Keratinocyte (primary cell): ENCODE measurements around the gene CBLB. TPM values are rescaled to one million over a fixed set of nuclear protein-coding genes. Genes with fewer than 3 reads are reported as not detected.
A peak's percentile ranks its signal among the peaks of the same experiment; 100 is the strongest.

Experiments used
- DNase-seq: peaks from one replicate; pipeline ENCODE4 v3.0.0-alpha.2; 2011; ENCODE audit warnings: low read depth, missing footprints, low spot score
- FAIRE-seq: peaks from 2 replicates; lab custom pipeline; 2011; peaks lifted over from hg19 to GRCh38; lab: Jason Lieb, UNC
- H2AFZ ChIP-seq: 2 replicates; pipeline ENCODE4 v1.6.0; 2012; ENCODE audit warnings: low read length, control low read depth, inconsistent platforms; ENCODE audit not compliant: control insufficient read depth
- H3K27ac ChIP-seq: 2 replicates; pipeline ENCODE4 v1.5.1; 2011; ENCODE audit warnings: low read length; ENCODE audit not compliant: control insufficient read depth, insufficient read depth
- H3K27me3 ChIP-seq: 3 replicates; pipeline ENCODE4 v1.6.0; 2011; ENCODE audit warnings: low read length; ENCODE audit not compliant: control insufficient read depth, insufficient read depth; ENCODE audit errors: extremely low read depth
- H3K36me3 ChIP-seq, 2 experiments: 2 replicates in 1 of 2; 3 replicates in 1 of 2; pipeline ENCODE4 v1.5.1; 2011; ENCODE audit warnings: low read length in 2 of 2, mild to moderate bottlenecking in 1 of 2; ENCODE audit not compliant: control insufficient read depth in 2 of 2, insufficient read depth in 2 of 2; ENCODE audit errors: extremely low read depth in 1 of 2
- H3K4me1 ChIP-seq: 3 replicates; pipeline ENCODE4 v1.5.1; 2011; ENCODE audit warnings: low read length; ENCODE audit not compliant: control insufficient read depth, insufficient read depth; ENCODE audit errors: extremely low read depth
- H3K4me2 ChIP-seq: 3 replicates; pipeline ENCODE4 v1.6.0; 2011; ENCODE audit warnings: low read depth, low read length; ENCODE audit not compliant: control insufficient read depth, insufficient read depth; ENCODE audit errors: extremely low read depth
- H3K4me3 ChIP-seq, 3 experiments: fragments of 200-600 bp in 1 of 3; sonication (generic) in 1 of 3; 2 replicates in 2 of 3; 3 replicates in 1 of 3; pipeline ENCODE4 v1.5.1; 2011 to 2016; ENCODE audit warnings: low read length in 3 of 3, mild to moderate bottlenecking in 3 of 3, control low read depth in 2 of 3, inconsistent platforms in 1 of 3, low read depth in 1 of 3, mixed read lengths in 1 of 3, mixed run types in 1 of 3, moderate library complexity in 1 of 3; ENCODE audit not compliant: control insufficient read depth in 2 of 3, insufficient read depth in 2 of 3; ENCODE audit errors: extremely low read depth in 1 of 3
- H3K79me2 ChIP-seq: 2 replicates; pipeline ENCODE4 v1.6.0; 2012; ENCODE audit warnings: low read length; ENCODE audit not compliant: control insufficient read depth, insufficient read depth
- H3K9ac ChIP-seq: 3 replicates; pipeline ENCODE4 v1.6.0; 2011; ENCODE audit warnings: low read length; ENCODE audit not compliant: control insufficient read depth, insufficient read depth; ENCODE audit errors: extremely low read depth
- H3K9me1 ChIP-seq: 3 replicates; pipeline ENCODE4 v1.6.0; 2011; ENCODE audit warnings: low read length; ENCODE audit not compliant: control insufficient read depth, insufficient read depth; ENCODE audit errors: extremely low read depth
- H3K9me3 ChIP-seq: 2 replicates; pipeline ENCODE4 v1.5.1; 2012; ENCODE audit warnings: low read depth, low read length; ENCODE audit not compliant: control insufficient read depth
- H4K20me1 ChIP-seq: 3 replicates; pipeline ENCODE4 v1.6.0; 2011; ENCODE audit warnings: low read length; ENCODE audit not compliant: control insufficient read depth, insufficient read depth; ENCODE audit errors: extremely low read depth
- CTCF ChIP-seq, 3 experiments: IDR thresholded peaks in 1 of 3; conservative IDR thresholded peaks in 1 of 3; optimal IDR thresholded peaks in 1 of 3; 2 replicates in 2 of 3; 3 replicates in 1 of 3; pipeline versions ENCODE3 to v1.5.1; 2011; ENCODE audit warnings: low read length in 3 of 3, mild to moderate bottlenecking in 3 of 3, moderate library complexity in 2 of 3, control low read depth in 1 of 3, inconsistent platforms in 1 of 3; ENCODE audit not compliant: insufficient read depth in 2 of 3; ENCODE audit errors: extremely low read depth in 1 of 3
- EZH2 ChIP-seq: IDR thresholded peaks from one replicate; pipeline ENCODE4 v1.6.1; 2012; ENCODE audit warnings: inconsistent platforms, mild to moderate bottlenecking, low read length, moderate library complexity
- dilution Hi-C: fragments of 300-500 bp; cut with MboI; formaldehyde crosslinking; loops from one replicate; pipeline ENCODE4 v1.7.0; 2020; ENCODE audit warnings: low sequenced_read_pairs; ENCODE audit not compliant: extremely low pct_ligation_motif_present
- polyA plus RNA-seq, 5 experiments: library from polyadenylated mRNA; depleted of rRNA in 3 of 5; stranded (reverse) in 3 of 5; stranded (forward) in 1 of 5; unstranded in 1 of 5; fragments of >200 nt; gene quantifications; 1 replicate in 1 of 5; 2 replicates in 3 of 5; 3 replicates in 1 of 5; pipeline versions ENCODE4 v1.2.1 to v1.2.3, GENCODE V29; 2011 to 2012; ENCODE audit warnings: missing spikeins in 2 of 5, low read depth in 1 of 5, low replicate concordance in 1 of 5

CBLB gene
- polyA plus RNA-seq, 1 donor (not counting 4 experiments of a cell fraction or from before 2014, with no cell fraction given): 13.6 TPM

GRCh38 chr3:105747696-105748095 lies 121.1 kb downstream of the CBLB start:
- TF ChIP-seq CTCF (optimal IDR thresholded peaks at IDR 0.05 in 1 of 3, IDR thresholded peaks at IDR 0.05 in 1 of 3, conservative IDR thresholded peaks at IDR 0.05 in 1 of 3; ENCODE audit: extremely low read depth in 1 of 3, insufficient read depth in 2 of 3, low read length in 3 of 3) (no peak), EZH2 (no peak)
- Histone ChIP-seq H3K27ac (no peak overlapping the region), H3K9me3 (no peaks in the 10 kb centered on the region), H2AFZ (no peak overlapping the region), H3K4me2 (no peak overlapping the region), H3K79me2 (no peaks in the 10 kb centered on the region), H3K9ac (no peak overlapping the region), H3K36me3 (peaks cover 0 to 2% of the 10 kb centered on the region in 2 experiments), H3K27me3 (no peaks in the 10 kb centered on the region), H3K4me3 (no peak overlapping the region), H3K4me1 (peaks cover 21% of the 10 kb centered on the region), H4K20me1 (no peaks in the 10 kb centered on the region), H3K9me1 (no peaks in the 10 kb centered on the region)
- DNase-seq (no peak), FAIRE-seq (no peak)
- dilution Hi-C loops: no loop called here

- Histone ChIP-seq H3K36me3 (peaks cover 0 to 2% of the 10 kb centered on the region in 2 experiments), H3K9me3 (no peaks in the 10 kb centered on the region), H4K20me1 (no peaks in the 10 kb centered on the region), H3K9me1 (no peaks in the 10 kb centered on the region), H3K79me2 (no peaks in the 10 kb centered on the region), H3K4me2 (peak overlapping the region; percentile 22), H3K9ac (peak overlapping the region; percentile 22), H3K27me3 (no peaks in the 10 kb centered on the region), H3K4me3 (no peak overlapping the region), H3K27ac (peak overlapping the region; percentile 50), H3K4me1 (peaks cover 19% of the 10 kb centered on the region), H2AFZ (no peak overlapping the region)
- no peak for FAIRE-seq
- DNase-seq: peak; percentile 1
- no peak for TF ChIP-seq EZH2
- dilution Hi-C loops: no loop called here
Measured at GRCh38 chr3:105747060-105747541, 121.7 kb downstream of the CBLB start.
